ENCODE measurements around the gene MTA3.

- no peak for TF ChIP-seq POLR2AphosphoS5 (IDR thresholded peaks at IDR 0.05; ENCODE audit: low read depth, low read length)
- TF ChIP-seq ZNF274 (IDR thresholded peaks at IDR 0.05; ENCODE audit: borderline replicate concordance, extremely low read depth, low read length) = no peak
Observed at GRCh38 chr2:42673989-42674579, 105.7 kb downstream of the MTA3 start.

Measured in H1 (cell line).